AG04449 (cell line): ENCODE data around the gene TMEM222.

Experiments used
- CTCF ChIA-PET: fragments of 350-600 bp; formaldehyde crosslinking; extraction: SDS; loops from one replicate; lab custom pipeline; 2021; ENCODE audit warnings: antibody characterized with exemption; lab: Yijun Ruan, JAX
- POLR2A ChIA-PET: fragments of 400-600, 350-600 bp; formaldehyde crosslinking; extraction: SDS; loops from one replicate; lab custom pipeline; 2020; ENCODE audit warnings: antibody characterized with exemption, inconsistent platforms; lab: Yijun Ruan, JAX
- DNase-seq: peaks from one replicate; pipeline ENCODE4 v3.0.0-alpha.2; 2010; ENCODE audit warnings: low read depth, low spot score
- H3K4me3 ChIP-seq: 2 replicates; pipeline ENCODE4 v1.5.1; 2011; ENCODE audit warnings: low read depth, mild to moderate bottlenecking, control low read depth, low read length
- CTCF ChIP-seq: IDR thresholded peaks from one replicate; pipeline ENCODE4 v1.5.1; 2011; ENCODE audit warnings: mild to moderate bottlenecking, moderate library complexity, low read length, control low read depth, inconsistent platforms; ENCODE audit not compliant: insufficient read depth; ENCODE audit errors: missing control alignments

The TMEM222 gene

GRCh38 chr1:27364696-27365371, 42.9 kb downstream of the TMEM222 start:
- ChIA-PET POLR2A (interaction anchor here (0.9 to 2.3 kb wide), 7 partner anchors 9 to 253 kb away, joined by 3 to 31 read pairs (median 5); no protein-coding TSS in a partner anchor), CTCF (interaction anchor here (0.7 to 10.4 kb wide), 27 partner anchors 11 to 305 kb away, joined by 3 to 187 read pairs (median 7); partner anchors contain the start of genes GPR3 and SYTL1)
- no peak for DNase-seq
- peak overlapping the region; percentile 52 for H3K4me3 ChIP-seq
- no peak for TF ChIP-seq CTCF

GRCh38 chr1:27365372-27366112, 43.6 kb downstream of the TMEM222 start:
- peak overlapping the region; percentile 63 for H3K4me3 ChIP-seq
- POLR2A ChIA-PET: interaction anchor here (0.9 to 2.3 kb wide), 7 partner anchors 9 to 253 kb away, joined by 3 to 31 read pairs (median 5); no protein-coding TSS in a partner anchor
- DNase-seq: peak; percentile 42
- TF ChIP-seq CTCF: no peak
- CTCF ChIA-PET: interaction anchor here (0.7 to 10.4 kb wide), 34 partner anchors 12 to 319 kb away, joined by 3 to 187 read pairs (median 6); partner anchors contain the start of genes CD164L2, GPR3, IFI6 and SYTL1

- CTCF ChIA-PET: interaction anchor here (0.9 to 10.4 kb wide), 34 partner anchors 11 to 320 kb away, joined by 3 to 187 read pairs (median 6); partner anchors contain the start of genes CD164L2, GPR3, IFI6 and SYTL1
- TF ChIP-seq CTCF: no peak
- POLR2A ChIA-PET: interaction anchor here (1.0 to 2.3 kb wide), 6 partner anchors 12 to 254 kb away, joined by 3 to 31 read pairs (median 7); no protein-coding TSS in a partner anchor
- H3K4me3 ChIP-seq: peak overlapping the region; percentile 63
- no peak for DNase-seq
These were observed 44.1 kb downstream of the TMEM222 start for GRCh38 chr1:27366113-27366410.

- DNase-seq: no peak
- peak; percentile 43 for TF ChIP-seq CTCF
- peak within 1 kb of the TSS; percentile 63 for H3K4me3 ChIP-seq
- ChIA-PET CTCF (interaction anchor here (0.8 to 10.4 kb wide), 32 partner anchors 8 to 321 kb away, joined by 3 to 187 read pairs (median 6); partner anchors contain the start of genes CD164L2, FCN3, GPR3 and IFI6), POLR2A (interaction anchor here (1.7 to 2.3 kb wide), 4 partner anchors 17 to 254 kb away, joined by 5 to 31 read pairs (median 10); no protein-coding TSS in a partner anchor)
These were observed 44.6 kb downstream of the TMEM222 start, which contains the start of gene MAP3K6 for GRCh38 chr1:27366411-27367159. MAP3K6 (minus strand) TSS chr1:27366961; CDS start chr1:27366597, 364 bp downstream.

GRCh38 chr1:27367160-27367650, 45.2 kb downstream of the TMEM222 start:
- no peak for DNase-seq
- peak overlapping the region; percentile 63 for H3K4me3 ChIP-seq
- no peak for TF ChIP-seq CTCF
- ChIA-PET CTCF (interaction anchor here (0.8 to 10.4 kb wide), 29 partner anchors 8 to 321 kb away, joined by 3 to 187 read pairs (median 7); partner anchors contain the start of genes CD164L2, FCN3, GPR3 and SYTL1), POLR2A (interaction anchor here (2.0 to 2.3 kb wide), 2 partner anchors 18 to 68 kb away, joined by 9 to 31 read pairs; no protein-coding TSS in a partner anchor)
